A549 (cell line): ENCODE results near the gene ELAVL1. TPM values are rescaled to one million over a fixed set of nuclear protein-coding genes. Genes with fewer than 3 reads are reported as not detected.

ENCODE experiments used
- ATAC-seq, 2 experiments: fragments of 200-7000 bp in 1 of 2; fragments of >200 bp in 1 of 2; cut with Nextera tagmentation in 1 of 2; cut with Tn5 transposase in 1 of 2; 3 replicates each; pipeline versions ENCODE4 v1.8.0 to v1.9.1; 2018 to 2020; ENCODE audit warnings: mild to moderate bottlenecking in 1 of 2, moderate library complexity in 1 of 2
- CTCF ChIA-PET: fragments of 300-600 bp; sonication (Branson Sonifier 250); formaldehyde crosslinking; extraction: SDS; loops from one replicate; lab custom pipeline; 2021; ENCODE audit warnings: antibody characterized with exemption, inconsistent platforms; lab: Yijun Ruan, JAX
- POLR2A ChIA-PET: fragments of 350-600 bp; formaldehyde crosslinking; extraction: SDS; loops from one replicate; lab custom pipeline; 2021; ENCODE audit warnings: antibody characterized with exemption, inconsistent platforms; lab: Yijun Ruan, JAX
- DNase-seq, 2 experiments: peaks; one replicate each; pipeline versions ENCODE4 v3.0.0 to v3.0.0-alpha.2; 2011 to 2016; ENCODE audit warnings: low read depth in 1 of 2, low spot score in 1 of 2
- FAIRE-seq: peaks from 2 replicates; lab custom pipeline; 2011; peaks lifted over from hg19 to GRCh38; lab: Jason Lieb, UNC
- H3K27ac ChIP-seq, 2 experiments: fragments of >200 bp; sonication (Bioruptor Twin); formaldehyde crosslinking; 3 replicates each; pipeline ENCODE4 v1.5.1; 2016 to 2017
- H3K4me1 ChIP-seq: fragments of >200 bp; sonication (Bioruptor Twin); formaldehyde crosslinking; 3 replicates; pipeline ENCODE4 v1.6.1; 2016
- H3K4me2 ChIP-seq: fragments of >200 bp; sonication (Bioruptor Twin); formaldehyde crosslinking; 3 replicates; pipeline ENCODE4 v1.6.1; 2016
- H3K4me3 ChIP-seq: fragments of >200 bp; sonication (Bioruptor Twin); formaldehyde crosslinking; 3 replicates; pipeline ENCODE4 v1.5.1; 2016
- H3K9me3 ChIP-seq: fragments of >200 bp; sonication (Bioruptor Twin); formaldehyde crosslinking; 3 replicates; pipeline ENCODE4 v1.6.1; 2016
- CBX2 ChIP-seq: fragments of 200-600 bp; sonication (generic); IDR thresholded peaks from 2 replicates; pipeline ENCODE4 v1.6.1; 2016; ENCODE audit warnings: low read depth, mild to moderate bottlenecking, borderline replicate concordance
- CBX8 ChIP-seq: fragments of 200-600 bp; sonication (generic); IDR thresholded peaks from 2 replicates; pipeline ENCODE4 v1.6.1; 2016
- EHMT2 ChIP-seq: fragments of 200-600 bp; sonication (generic); IDR thresholded peaks from 2 replicates; pipeline ENCODE4 v1.6.1; 2016; ENCODE audit warnings: antibody characterized with exemption, low read depth, mild to moderate bottlenecking, moderate library complexity
- EP300 ChIP-seq, 2 experiments: fragments of >200 bp; sonication (Bioruptor Twin); formaldehyde crosslinking; IDR thresholded peaks; 2 replicates in 1 of 2; 3 replicates in 1 of 2; pipeline ENCODE4 v1.6.1; 2016 to 2017
- ESRRA ChIP-seq: fragments of 150-350 bp; IDR thresholded peaks from 2 replicates; pipeline ENCODE4 v1.6.1; 2014; ENCODE audit warnings: mild to moderate bottlenecking, low read length, borderline replicate concordance
- GATA3 ChIP-seq: IDR thresholded peaks from 2 replicates; pipeline ENCODE4 v1.6.1; 2012; ENCODE audit warnings: borderline replicate concordance
- HDAC2 ChIP-seq: fragments of 200-600 bp; sonication (generic); IDR thresholded peaks from 2 replicates; pipeline ENCODE4 v1.6.1; 2016
- HEYL ChIP-seq: fragments of 250-450 bp; sonication (Bioruptor Pico); IDR thresholded peaks from 2 replicates; pipeline ENCODE4 v1.8.0; 2021; ENCODE audit warnings: mild to moderate bottlenecking, moderate library complexity
- HOXA7 ChIP-seq: fragments of 250-450 bp; sonication (Bioruptor Pico); IDR thresholded peaks from 2 replicates; pipeline ENCODE4 v1.5.0; 2020; ENCODE audit warnings: mild to moderate bottlenecking, moderate library complexity
- HOXB13 ChIP-seq: fragments of 250-450 bp; sonication (Bioruptor Pico); IDR thresholded peaks from 2 replicates; pipeline ENCODE4 v1.5.0; 2020; ENCODE audit warnings: low read depth, mild to moderate bottlenecking, moderate library complexity
- HOXB5 ChIP-seq: fragments of 250-450 bp; sonication (Bioruptor Pico); IDR thresholded peaks from 2 replicates; pipeline ENCODE4 v1.5.0; 2020; ENCODE audit warnings: mild to moderate bottlenecking, moderate library complexity
- JUN ChIP-seq, 2 experiments: fragments of >200 bp; sonication (Bioruptor Twin); formaldehyde crosslinking; IDR thresholded peaks; 2 replicates in 1 of 2; 3 replicates in 1 of 2; pipeline ENCODE4 v1.6.1; 2016 to 2017
- KDM1A ChIP-seq: fragments of 200-600 bp; sonication (generic); IDR thresholded peaks from 2 replicates; pipeline ENCODE4 v1.6.1; 2016; ENCODE audit warnings: low read depth, mild to moderate bottlenecking
- KDM5A ChIP-seq: fragments of 200-600 bp; sonication (generic); IDR thresholded peaks from 2 replicates; pipeline ENCODE4 v1.6.1; 2016; ENCODE audit warnings: antibody characterized with exemption, mild to moderate bottlenecking
- MAZ ChIP-seq: fragments of 150-350 bp; IDR thresholded peaks from 2 replicates; pipeline ENCODE4 v1.6.1; 2014; ENCODE audit warnings: antibody characterized with exemption, low read depth, low read length, borderline replicate concordance
- NR3C1 ChIP-seq: fragments of >200 bp; sonication (Bioruptor Twin); formaldehyde crosslinking; IDR thresholded peaks from 3 replicates; pipeline ENCODE4 v1.6.1; 2017
- PHF8 ChIP-seq: fragments of 200-600 bp; sonication (generic); IDR thresholded peaks from 2 replicates; pipeline ENCODE4 v1.6.1; 2016; ENCODE audit warnings: low read depth, mild to moderate bottlenecking, antibody characterized with exemption, moderate library complexity, borderline replicate concordance
- RAD21 ChIP-seq, 2 experiments: fragments of >200 bp in 1 of 2; sonication (Bioruptor Twin) in 1 of 2; formaldehyde crosslinking in 1 of 2; IDR thresholded peaks in 1 of 2; conservative IDR thresholded peaks in 1 of 2; 2 replicates in 1 of 2; 3 replicates in 1 of 2; pipeline ENCODE4 v1.6.1; 2012 to 2018; ENCODE audit warnings: inconsistent platforms in 1 of 2
- RCOR1 ChIP-seq: fragments of 150-350 bp; IDR thresholded peaks from 2 replicates; pipeline ENCODE4 v1.6.1; 2014; ENCODE audit warnings: antibody characterized with exemption, low read length, low read depth
- SREBF2 ChIP-seq: fragments of 450-650 bp; IDR thresholded peaks from 2 replicates; pipeline ENCODE4 v1.6.1; 2014; ENCODE audit warnings: mild to moderate bottlenecking, moderate library complexity
- TP53 ChIP-seq: fragments of 250-450 bp; sonication (Bioruptor Pico); IDR thresholded peaks from 2 replicates; pipeline ENCODE4 v1.5.0; 2021; ENCODE audit warnings: mild to moderate bottlenecking, moderate library complexity
- ZC3H11A ChIP-seq: fragments of 450-650 bp; IDR thresholded peaks from 2 replicates; pipeline ENCODE4 v1.6.1; 2014; ENCODE audit warnings: antibody characterized with exemption, mild to moderate bottlenecking
- ZNF302 ChIP-seq: fragments of 250-450 bp; sonication (Bioruptor Pico); IDR thresholded peaks from 2 replicates; pipeline ENCODE4 v1.9.0; 2021; ENCODE audit warnings: inconsistent platforms, mild to moderate bottlenecking, moderate library complexity
- WGBS: methylation state at CpG from one replicate; pipeline ENCODE4 v1.1.6; 2017; ENCODE audit errors: missing lambda C conversion rate; 5-methylcytosine and 5-hydroxymethylcytosine counted together
- polyA plus RNA-seq, 4 experiments: library from polyadenylated mRNA; depleted of rRNA in 3 of 4; stranded (reverse); fragments of >200 nt; fragmentation: RNase III in 1 of 4; extraction: RNeasy Plus Mini Kit Qiagen cat#74134 plus additional on column Dnase treatment in 1 of 4; gene quantifications; 2 replicates in 3 of 4; 3 replicates in 1 of 4; pipeline ENCODE4 v1.2.3, GENCODE V29; 2011 to 2017
- TF ChIP-seq, protein P1 (sequence below): fragments of 250-450 bp; sonication (Bioruptor Pico); IDR thresholded peaks from 2 replicates; pipeline ENCODE4 v1.5.0; 2021; ENCODE audit warnings: mild to moderate bottlenecking, moderate library complexity, borderline replicate concordance
- TF ChIP-seq, protein P2 (sequence below): fragments of >200 bp; sonication (Bioruptor Twin); formaldehyde crosslinking; IDR thresholded peaks from 2 replicates; pipeline ENCODE4 v1.6.1; 2016
- TF ChIP-seq, protein P3 (sequence below): IDR thresholded peaks from 2 replicates; pipeline ENCODE4 v1.6.1; 2012
- TF ChIP-seq, protein P4 (sequence below): IDR thresholded peaks from 2 replicates; pipeline ENCODE4 v1.6.1; 2012
- TF ChIP-seq, protein P5 (sequence below): fragments of 150-350 bp; IDR thresholded peaks from 2 replicates; pipeline ENCODE4 v1.6.1; 2014; ENCODE audit warnings: low read depth, mild to moderate bottlenecking, low read length
- TF ChIP-seq, protein P6 (sequence below): fragments of >200 bp; sonication (Bioruptor Twin); formaldehyde crosslinking; IDR thresholded peaks from 3 replicates; pipeline ENCODE4 v1.6.1; 2016

ELAVL1 gene
- polyA plus RNA-seq, 2 of the 4 experiments (the other 2 are of a cell fraction) = 39.3 to 55.6 TPM

DNA sequence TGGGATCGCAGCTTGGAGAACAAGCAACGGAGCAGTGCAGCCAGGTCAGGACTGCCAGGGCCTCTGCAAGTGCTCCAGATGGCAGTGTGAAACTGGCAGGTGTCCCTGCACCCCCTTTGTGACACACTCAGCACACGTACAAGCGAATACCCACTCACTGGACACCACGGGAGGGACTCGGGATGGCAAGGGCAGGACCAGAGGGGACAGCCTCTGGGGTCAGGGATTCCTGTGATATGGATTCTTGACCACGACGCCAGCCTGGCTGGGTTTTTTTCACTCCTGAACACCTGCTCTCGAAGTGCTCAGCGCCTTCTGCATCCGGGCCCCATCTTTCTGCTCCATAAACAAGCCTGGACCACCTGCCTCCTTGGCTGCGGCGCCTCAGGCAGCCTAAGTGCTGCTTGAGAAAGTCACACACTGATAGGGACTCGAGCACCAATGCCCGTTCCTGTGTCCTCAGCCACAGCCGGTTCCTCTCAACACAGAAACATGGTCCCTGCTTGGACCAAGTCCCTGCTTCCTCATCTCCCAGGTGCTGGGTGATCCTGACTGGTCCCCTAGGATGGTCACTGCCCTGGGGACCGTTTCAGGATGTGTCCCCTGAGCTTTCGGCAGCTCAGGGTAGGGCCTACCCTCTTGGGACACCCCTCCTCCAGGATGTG, 22.0 kb downstream of the ELAVL1 start:
- Histone ChIP-seq H3K27ac (no peak overlapping the region), H3K9me3 (no peaks in the 10 kb centered on the region), H3K4me2 (no peak overlapping the region), H3K4me1 (peaks cover 26% of the 10 kb centered on the region), H3K4me3 (no peak overlapping the region)
- CTCF ChIA-PET = interaction anchor here (1.1 to 2.8 kb wide), 2 partner anchors 12 to 19 kb away, joined by 3 to 11 read pairs; no protein-coding TSS in a partner anchor
- TF ChIP-seq, protein P1, sequence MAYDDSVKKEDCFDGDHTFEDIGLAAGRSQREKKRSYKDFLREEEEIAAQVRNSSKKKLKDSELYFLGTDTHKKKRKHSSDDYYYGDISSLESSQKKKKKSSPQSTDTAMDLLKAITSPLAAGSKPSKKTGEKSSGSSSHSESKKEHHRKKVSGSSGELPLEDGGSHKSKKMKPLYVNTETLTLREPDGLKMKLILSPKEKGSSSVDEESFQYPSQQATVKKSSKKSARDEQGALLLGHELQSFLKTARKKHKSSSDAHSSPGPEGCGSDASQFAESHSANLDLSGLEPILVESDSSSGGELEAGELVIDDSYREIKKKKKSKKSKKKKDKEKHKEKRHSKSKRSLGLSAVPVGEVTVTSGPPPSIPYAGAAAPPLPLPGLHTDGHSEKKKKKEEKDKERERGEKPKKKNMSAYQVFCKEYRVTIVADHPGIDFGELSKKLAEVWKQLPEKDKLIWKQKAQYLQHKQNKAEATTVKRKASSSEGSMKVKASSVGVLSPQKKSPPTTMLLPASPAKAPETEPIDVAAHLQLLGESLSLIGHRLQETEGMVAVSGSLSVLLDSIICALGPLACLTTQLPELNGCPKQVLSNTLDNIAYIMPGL = no peak
- TF ChIP-seq HOXB13 (CRISPR knock-in tag) (no peak), ZNF302 (CRISPR knock-in tag) (no peak), MAZ (no peak), SREBF2 (no peak), JUN (IDR thresholded peaks at IDR 0.05) (no peak), KDM1A (no peak), GATA3 (no peak), TP53 (CRISPR knock-in tag) (no peak), ZC3H11A (no peak), NR3C1 (no peak), CBX8 (no peak)
- TF ChIP-seq, protein P2, sequence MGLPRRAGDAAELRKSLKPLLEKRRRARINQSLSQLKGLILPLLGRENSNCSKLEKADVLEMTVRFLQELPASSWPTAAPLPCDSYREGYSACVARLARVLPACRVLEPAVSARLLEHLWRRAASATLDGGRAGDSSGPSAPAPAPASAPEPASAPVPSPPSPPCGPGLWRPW = no peak
- TF ChIP-seq, protein P3, sequence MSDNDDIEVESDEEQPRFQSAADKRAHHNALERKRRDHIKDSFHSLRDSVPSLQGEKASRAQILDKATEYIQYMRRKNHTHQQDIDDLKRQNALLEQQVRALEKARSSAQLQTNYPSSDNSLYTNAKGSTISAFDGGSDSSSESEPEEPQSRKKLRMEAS = no peak
- TF ChIP-seq, protein P4, sequence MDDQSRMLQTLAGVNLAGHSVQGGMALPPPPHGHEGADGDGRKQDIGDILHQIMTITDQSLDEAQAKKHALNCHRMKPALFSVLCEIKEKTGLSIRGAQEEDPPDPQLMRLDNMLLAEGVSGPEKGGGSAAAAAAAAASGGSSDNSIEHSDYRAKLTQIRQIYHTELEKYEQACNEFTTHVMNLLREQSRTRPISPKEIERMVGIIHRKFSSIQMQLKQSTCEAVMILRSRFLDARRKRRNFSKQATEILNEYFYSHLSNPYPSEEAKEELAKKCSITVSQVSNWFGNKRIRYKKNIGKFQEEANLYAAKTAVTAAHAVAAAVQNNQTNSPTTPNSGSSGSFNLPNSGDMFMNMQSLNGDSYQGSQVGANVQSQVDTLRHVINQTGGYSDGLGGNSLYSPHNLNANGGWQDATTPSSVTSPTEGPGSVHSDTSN = no peak
- TF ChIP-seq, protein P5, sequence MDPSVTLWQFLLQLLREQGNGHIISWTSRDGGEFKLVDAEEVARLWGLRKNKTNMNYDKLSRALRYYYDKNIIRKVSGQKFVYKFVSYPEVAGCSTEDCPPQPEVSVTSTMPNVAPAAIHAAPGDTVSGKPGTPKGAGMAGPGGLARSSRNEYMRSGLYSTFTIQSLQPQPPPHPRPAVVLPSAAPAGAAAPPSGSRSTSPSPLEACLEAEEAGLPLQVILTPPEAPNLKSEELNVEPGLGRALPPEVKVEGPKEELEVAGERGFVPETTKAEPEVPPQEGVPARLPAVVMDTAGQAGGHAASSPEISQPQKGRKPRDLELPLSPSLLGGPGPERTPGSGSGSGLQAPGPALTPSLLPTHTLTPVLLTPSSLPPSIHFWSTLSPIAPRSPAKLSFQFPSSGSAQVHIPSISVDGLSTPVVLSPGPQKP = no peak
- TF ChIP-seq, protein P6, sequence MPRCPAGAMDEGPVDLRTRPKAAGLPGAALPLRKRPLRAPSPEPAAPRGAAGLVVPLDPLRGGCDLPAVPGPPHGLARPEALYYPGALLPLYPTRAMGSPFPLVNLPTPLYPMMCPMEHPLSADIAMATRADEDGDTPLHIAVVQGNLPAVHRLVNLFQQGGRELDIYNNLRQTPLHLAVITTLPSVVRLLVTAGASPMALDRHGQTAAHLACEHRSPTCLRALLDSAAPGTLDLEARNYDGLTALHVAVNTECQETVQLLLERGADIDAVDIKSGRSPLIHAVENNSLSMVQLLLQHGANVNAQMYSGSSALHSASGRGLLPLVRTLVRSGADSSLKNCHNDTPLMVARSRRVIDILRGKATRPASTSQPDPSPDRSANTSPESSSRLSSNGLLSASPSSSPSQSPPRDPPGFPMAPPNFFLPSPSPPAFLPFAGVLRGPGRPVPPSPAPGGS = no peak
- POLR2A ChIA-PET = no interaction called here
- DNase-seq (no peak), FAIRE-seq (no peak), ATAC-seq (no peak)
- WGBS = 96% methylated on average over 16 of the region's 18 CpGs

DNA sequence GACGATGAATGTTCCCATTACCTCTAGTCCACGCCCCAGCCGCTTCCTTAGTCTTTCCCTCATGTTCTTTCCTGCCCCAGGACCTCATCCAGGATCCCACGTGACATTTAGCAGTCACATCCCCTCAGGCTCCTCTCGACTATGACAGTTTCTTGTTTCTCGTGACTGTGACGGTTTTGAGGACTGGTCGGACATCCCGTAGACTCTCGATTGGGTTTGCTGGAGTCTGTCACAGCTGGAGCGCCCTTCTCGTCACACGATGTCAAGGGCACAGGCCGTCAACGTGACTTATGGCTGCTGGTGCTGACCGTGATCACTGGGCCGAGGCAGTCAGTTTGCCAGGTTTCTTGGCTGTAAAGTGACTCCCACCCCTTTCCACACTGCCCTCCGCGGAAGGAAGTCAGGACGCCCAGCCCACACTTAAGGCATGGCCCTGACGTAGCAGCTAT, 22.8 kb downstream of the ELAVL1 start:
- POLR2A ChIA-PET = no interaction called here
- no peak for FAIRE-seq
- Histone ChIP-seq H3K4me3 (no peak overlapping the region), H3K4me2 (no peak overlapping the region), H3K9me3 (no peaks in the 10 kb centered on the region), H3K4me1 (peaks cover 19% of the 10 kb centered on the region), H3K27ac (no peak overlapping the region)
- TF ChIP-seq EHMT2 (no peak), HOXB5 (CRISPR knock-in tag) (no peak), EP300 (IDR thresholded peaks at IDR 0.05) (no peak), PHF8 (no peak), TP53 (CRISPR knock-in tag) (no peak), HEYL (no peak), HOXA7 (CRISPR knock-in tag) (no peak), NR3C1 (no peak), ESRRA (no peak), RCOR1 (no peak), RAD21 (conservative IDR thresholded peaks at IDR 0.05 in 1 of 2, IDR thresholded peaks at IDR 0.05 in 1 of 2) (no peak), KDM5A (no peak), CBX2 (no peak), HDAC2 (no peak)
- ATAC-seq = no peak
- CTCF ChIA-PET = interaction anchor here (1.1 kb wide), 1 partner anchor 19 kb away, joined by 3 read pairs; no protein-coding TSS in a partner anchor
- WGBS = 87% methylated on average over 14 of the region's 21 CpGs
- no peak for DNase-seq
